HG03439 (cell line): Measurements from ENCODE around the gene HADHB.

ENCODE experiments used
- ATAC-seq: cut with Tn5 transposase; IDR thresholded peaks from one replicate; pipeline ENCODE4 v1.9.1; 2021; ENCODE audit warnings: mild to moderate bottlenecking, moderate library complexity; ENCODE audit not compliant: unreplicated experiment

The HADHB gene

GRCh38 chr2:26244309-26245230, at the start of gene HADHB, which contains the start of gene HADHA:
TSS of gene HADHB (plus strand) at chr2:26244939. CDS start at chr2:26254255, 9,316 bp downstream.
TSS of gene HADHA (minus strand) at chr2:26244632. CDS start at chr2:26244596, 36 bp downstream.
- ATAC-seq = peak; percentile 78

- ATAC-seq = no peak
These were observed 49.4 kb upstream of the HADHB start for GRCh38 chr2:26195040-26195984.

GRCh38 chr2:26196683-26197418, 47.9 kb upstream of the HADHB start:
- ATAC-seq = no peak

GRCh38 chr2:26197516-26197915, 47.2 kb upstream of the HADHB start:
- ATAC-seq = no peak

- no peak for ATAC-seq
These were observed 41.7 kb upstream of the HADHB start for GRCh38 chr2:26202981-26203490.

- ATAC-seq = no peak
These were observed 40.8 kb upstream of the HADHB start for GRCh38 chr2:26203906-26204305.

- no peak for ATAC-seq
These were observed 32.7 kb upstream of the HADHB start for GRCh38 chr2:26212011-26212410.

GRCh38 chr2:26214759-26215158, 30.0 kb upstream of the HADHB start:
- no peak for ATAC-seq

- ATAC-seq = no peak
These were observed 28.9 kb upstream of the HADHB start for GRCh38 chr2:26215833-26216232.

- ATAC-seq = no peak
These were observed 28.2 kb upstream of the HADHB start for GRCh38 chr2:26216587-26216986.

- ATAC-seq = no peak
These were observed 27.0 kb upstream of the HADHB start for GRCh38 chr2:26217720-26218119.

- no peak for ATAC-seq
These were observed 21.7 kb upstream of the HADHB start for GRCh38 chr2:26223018-26223417.

- ATAC-seq = no peak
These were observed 20.6 kb upstream of the HADHB start for GRCh38 chr2:26224095-26224494.

- ATAC-seq = no peak
These were observed 15.1 kb upstream of the HADHB start for GRCh38 chr2:26229595-26229994.

GRCh38 chr2:26230806-26231205, 13.9 kb upstream of the HADHB start:
- ATAC-seq = no peak

- no peak for ATAC-seq
These were observed 9.7 kb upstream of the HADHB start for GRCh38 chr2:26235089-26235488.

GRCh38 chr2:26237868-26238267, 6.9 kb upstream of the HADHB start:
- no peak for ATAC-seq

- ATAC-seq = no peak
These were observed 6.3 kb upstream of the HADHB start for GRCh38 chr2:26238311-26238958.

- no peak for ATAC-seq
These were observed 2.8 kb upstream of the HADHB start for GRCh38 chr2:26241928-26242436.
